Testis (tissue), 3 donors: ENCODE measurements around the gene TSPAN14. TPM values are rescaled to one million over a fixed set of nuclear protein-coding genes. Genes with fewer than 3 reads are reported as not detected.
A peak's percentile ranks its signal among the peaks of the same experiment; 100 is the strongest.

ENCODE experiments used
- DNase-seq: peaks from one replicate; pipeline ENCODE4 v3.0.0-alpha.2; 2019
- H3K27ac ChIP-seq, 2 donors: fragments of 200-600 bp; sonication (generic); one replicate each; pipeline ENCODE4 v1.5.1; 2019
- H3K27me3 ChIP-seq: fragments of 200-600 bp; sonication (generic); one replicate; pipeline ENCODE4 v1.5.1; 2019
- H3K36me3 ChIP-seq: fragments of 200-600 bp; sonication (generic); one replicate; pipeline ENCODE4 v1.5.1; 2017; ENCODE audit warnings: low read depth; ENCODE audit errors: missing control alignments
- H3K4me1 ChIP-seq: fragments of 200-600 bp; sonication (generic); one replicate; pipeline ENCODE4 v1.5.1; 2019
- H3K4me3 ChIP-seq, 2 donors: fragments of 200-600 bp; sonication (generic); one replicate each; pipeline ENCODE4 v1.5.1; 2017 to 2019
- H3K9me3 ChIP-seq: fragments of 200-600 bp; sonication (generic); one replicate; pipeline ENCODE4 v1.5.1; 2017
- CTCF ChIP-seq, 3 experiments: fragments of 450-650 bp in 2 of 3; fragments of 200-600 bp in 1 of 3; sonication (generic) in 1 of 3; IDR thresholded peaks; one replicate each; pipeline ENCODE4 v1.5.1; 2016 to 2019; ENCODE audit warnings: antibody characterized with exemption in 3 of 3, mild to moderate bottlenecking in 2 of 3, moderate library complexity in 1 of 3
- POLR2A ChIP-seq: fragments of 450-650 bp; IDR thresholded peaks from one replicate; pipeline ENCODE4 v1.6.1; 2017; ENCODE audit warnings: antibody characterized with exemption, mild to moderate bottlenecking, moderate library complexity
- WGBS, 2 donors: methylation state at CpG; one replicate each; pipeline ENCODE4 v1.1.5; 2018; 5-methylcytosine and 5-hydroxymethylcytosine counted together
- intact Hi-C: fragments of 100-400 bp; cut with DNase I; formaldehyde crosslinking; loops from one replicate; pipeline ENCODE4 v1.15.1; 2023; ENCODE audit warnings: low total_unique reads
- polyA plus RNA-seq: library from polyadenylated mRNA; stranded (reverse); fragments of 350-450 nt; fragmentation: Illumina TruSeq; extraction: RNeasy Lipid Tissue Mini Kit (QIAGEN cat#74804); gene quantifications from one replicate; pipeline ENCODE4 v1.2.3, GENCODE V29; 2014; ENCODE audit warnings: low read depth, low replicate concordance; ENCODE audit not compliant: insufficient read depth
- total RNA-seq, 2 donors: library from RNA; depleted of rRNA; stranded (reverse); fragments of >200 nt; gene quantifications; one replicate each; pipeline ENCODE4 v1.2.3, GENCODE V29; 2016

Gene TSPAN14
- total and polyA plus RNA-seq, 3 donors from 2014 or later, result 59.1 to 64.6 (median 61.4) TPM

- no peak for DNase-seq
- Histone ChIP-seq H3K4me3 (no peak overlapping the region), H3K27me3 (no peaks in the 10 kb centered on the region), H3K36me3 (no peaks in the 10 kb centered on the region), H3K9me3 (no peaks in the 10 kb centered on the region), H3K27ac (no peak overlapping the region), H3K4me1 (peaks cover 49% of the 10 kb centered on the region)
- TF ChIP-seq CTCF (IDR thresholded peaks at IDR 0.05) (no peak), POLR2A (no peak)
- intact Hi-C loops, result no loop called here
Measured at GRCh38 chr10:80484676-80485075, 30.6 kb downstream of the TSPAN14 start.

GRCh38 chr10:80485076-80485945 is 31.2 kb downstream of the TSPAN14 start:
- no peak for TF ChIP-seq CTCF (IDR thresholded peaks at IDR 0.05)
- TF ChIP-seq POLR2A, result no peak
- Histone ChIP-seq H3K27ac (peak overlapping the region in 1 of 2 donors; percentile 12), H3K4me1 (peaks cover 49% of the 10 kb centered on the region)

GRCh38 chr10:80485946-80486764 is 32.0 kb downstream of the TSPAN14 start:
- peak overlapping the region in 1 of 2 donors; percentile 12 for H3K27ac ChIP-seq
- whole genome bisulfite sequencing, 2 donors, result 65 to 69% methylated on average over 17 of the region's 17 CpGs
- no peaks in the 10 kb centered on the region for H3K9me3 ChIP-seq
- no peaks in the 10 kb centered on the region for H3K36me3 ChIP-seq
- no peak overlapping the region for H3K4me3 ChIP-seq
- TF ChIP-seq CTCF (IDR thresholded peaks at IDR 0.05) (no peak), POLR2A (no peak)
- no peaks in the 10 kb centered on the region for H3K27me3 ChIP-seq
- peaks cover 49% of the 10 kb centered on the region for H3K4me1 ChIP-seq
- no peak for DNase-seq
- intact Hi-C loops, result no loop called here

More at GRCh38 chr10:80485076-80485945, 31.2 kb downstream of the TSPAN14 start:
- 80 to 88% methylated on average over 10 of the region's 10 CpGs for WGBS, 2 donors
- H3K36me3 ChIP-seq, result no peaks in the 10 kb centered on the region
- no peak for DNase-seq
- H3K9me3 ChIP-seq, result no peaks in the 10 kb centered on the region
- H3K27me3 ChIP-seq, result no peaks in the 10 kb centered on the region
- H3K4me3 ChIP-seq, result no peak overlapping the region
- intact Hi-C loops, result no loop called here

- Histone ChIP-seq H3K4me3 (no peak overlapping the region), H3K4me1 (peaks cover 53% of the 10 kb centered on the region), H3K9me3 (no peaks in the 10 kb centered on the region), H3K27ac (no peak overlapping the region), H3K27me3 (no peaks in the 10 kb centered on the region), H3K36me3 (no peaks in the 10 kb centered on the region)
- 88 to 91% methylated on average over 8 to 9 of the region's 9 CpGs for whole genome bisulfite sequencing, 2 donors
- DNase-seq, result no peak
- intact Hi-C loops, result no loop called here
- TF ChIP-seq CTCF (IDR thresholded peaks at IDR 0.05) (no peak), POLR2A (no peak)
Measured at GRCh38 chr10:80486785-80487420, 32.8 kb downstream of the TSPAN14 start.
